ENCODE results near the gene ITIH3.

GRCh38 chr3:52845157-52845556 is 50.6 kb downstream of the ITIH3 start:
- TF ChIP-seq POLR2AphosphoS5 (IDR thresholded peaks at IDR 0.05; ENCODE audit: low read depth, low read length) (no peak), REST (IDR thresholded peaks at IDR 0.05; ENCODE audit: insufficient read depth in 1 of 2, low read depth in 2 of 2, low read length in 2 of 2) (no peak), SIN3A (IDR thresholded peaks at IDR 0.05; ENCODE audit: borderline replicate concordance, insufficient read depth, low read length) (no peak)
